SU-DHL-6 (cell line): ENCODE data around the gene CIRBP.
A peak's percentile ranks its signal among the peaks of the same experiment; 100 is the strongest.

ENCODE experiments used
- H2AFZ ChIP-seq: fragments of 200-600 bp; sonication (generic); 2 replicates; pipeline ENCODE4 v1.6.1; 2014; ENCODE audit warnings: low read depth, mild to moderate bottlenecking, moderate library complexity, mixed read lengths, antibody characterized with exemption, low read length; ENCODE audit not compliant: severe bottlenecking
- H3F3A ChIP-seq: fragments of 200-600 bp; shearing (Covaris generic); 2 replicates; pipeline ENCODE4 v1.6.0; 2016; ENCODE audit warnings: antibody characterized with exemption, mild to moderate bottlenecking; ENCODE audit not compliant: insufficient read depth
- H3K27ac ChIP-seq: fragments of 200-600 bp; sonication (generic); 2 replicates; pipeline ENCODE4 v1.5.1; 2016; ENCODE audit warnings: low read depth, mild to moderate bottlenecking, low read length, moderate library complexity, mixed read lengths
- H3K27me3 ChIP-seq: fragments of 200-600 bp; sonication (generic), shearing (Covaris generic); 2 replicates; pipeline ENCODE4 v1.6.0; 2014; ENCODE audit warnings: mild to moderate bottlenecking, low read length
- H3K36me3 ChIP-seq: fragments of 200-600 bp; sonication (generic); 2 replicates; pipeline ENCODE4 v1.6.1; 2014; ENCODE audit warnings: mild to moderate bottlenecking, low read length, mixed read lengths
- H3K4me2 ChIP-seq: fragments of 300-600, 200-600 bp; shearing (Covaris generic), sonication (generic); 2 replicates; pipeline ENCODE4 v1.6.0; 2014; ENCODE audit warnings: low read length, low read depth, mild to moderate bottlenecking; ENCODE audit not compliant: poor library complexity, severe bottlenecking
- H3K4me3 ChIP-seq: fragments of 200-600 bp; sonication (generic); 2 replicates; pipeline ENCODE4 v1.5.1; 2014; ENCODE audit warnings: antibody characterized with exemption, low read length, mild to moderate bottlenecking, mixed read lengths; ENCODE audit not compliant: insufficient read depth, poor library complexity, severe bottlenecking
- H3K79me2 ChIP-seq: fragments of 200-600 bp; sonication (generic); 2 replicates; pipeline ENCODE4 v1.6.1; 2014; ENCODE audit warnings: mild to moderate bottlenecking, low read length, moderate library complexity; ENCODE audit not compliant: insufficient read depth
- H3K9ac ChIP-seq: fragments of 200-600 bp; sonication (generic); 2 replicates; pipeline ENCODE4 v1.7.0; 2014; ENCODE audit warnings: mild to moderate bottlenecking, low read length
- H3K9me2 ChIP-seq: fragments of 200-600 bp; sonication (generic); replicated peaks from 2 replicates; pipeline ENCODE4 v1.6.1; 2014; ENCODE audit warnings: low read length; ENCODE audit not compliant: insufficient read depth
- H3K9me3 ChIP-seq: fragments of 200-600 bp; sonication (generic); 2 replicates; pipeline ENCODE4 v1.6.1; 2014; ENCODE audit warnings: low read length, mixed read lengths; ENCODE audit not compliant: insufficient read depth
- H4K20me1 ChIP-seq: fragments of 200-600 bp; sonication (generic); 2 replicates; pipeline ENCODE4 v1.6.1; 2014; ENCODE audit warnings: low read depth, mild to moderate bottlenecking, antibody characterized with exemption, low read length, moderate library complexity, mixed read lengths
- CTCF ChIP-seq: fragments of 200-600 bp; sonication (generic); IDR thresholded peaks from one replicate; pipeline ENCODE4 v1.5.1; 2017; ENCODE audit warnings: antibody characterized with exemption, mild to moderate bottlenecking, low read length, moderate library complexity; ENCODE audit not compliant: insufficient read depth, poor library complexity, severe bottlenecking
- EZH2phosphoT487 ChIP-seq: fragments of 200-600 bp; sonication (generic), shearing (Covaris generic); conservative IDR thresholded peaks from 2 replicates; pipeline ENCODE4 v1.6.1; 2018; ENCODE audit warnings: mild to moderate bottlenecking, antibody characterized with exemption, low read length, moderate library complexity, mixed read lengths

Gene CIRBP

GRCh38 chr19:1270213-1270853, 1.2 kb downstream of the CIRBP start:
- Histone ChIP-seq H3K27me3 (no peaks in the 10 kb centered on the region), H2AFZ (no peak overlapping the region), H3K9me3 (no peaks in the 10 kb centered on the region), H3K79me2 (peaks cover 30% of the 10 kb centered on the region), H3K27ac (peak overlapping the region; percentile 85), H3K9me2 (no peaks in the 10 kb centered on the region), H3K4me2 (peak overlapping the region; percentile 77), H3K9ac (peak overlapping the region; percentile 89), H3K36me3 (peaks cover 6% of the 10 kb centered on the region), H3K4me3 (peak overlapping the region; percentile 95), H4K20me1 (no peaks in the 10 kb centered on the region; the same call in 1 of the 2 replicates), H3F3A (peaks cover 52% of the 10 kb centered on the region)
- TF ChIP-seq CTCF (no peak), EZH2phosphoT487 (no peak)

GRCh38 chr19:1270854-1271527, 1.9 kb downstream of the CIRBP start:
- peaks cover 31% of the 10 kb centered on the region for H3K79me2 ChIP-seq
- H4K20me1 ChIP-seq = no peaks in the 10 kb centered on the region; the same call in 1 of the 2 replicates
- H3K27ac ChIP-seq = peak overlapping the region; percentile 85
- no peaks in the 10 kb centered on the region for H3K9me2 ChIP-seq
- H2AFZ ChIP-seq = no peak overlapping the region
- peak overlapping the region; percentile 89 for H3K9ac ChIP-seq
- H3K4me3 ChIP-seq = peak overlapping the region; percentile 95
- H3K36me3 ChIP-seq = peaks cover 6% of the 10 kb centered on the region
- H3K27me3 ChIP-seq = no peaks in the 10 kb centered on the region
- TF ChIP-seq CTCF (no peak), EZH2phosphoT487 (no peak)
- H3K9me3 ChIP-seq = no peaks in the 10 kb centered on the region
- peak overlapping the region; percentile 77 for H3K4me2 ChIP-seq
- H3F3A ChIP-seq = peaks cover 47% of the 10 kb centered on the region

DNA sequence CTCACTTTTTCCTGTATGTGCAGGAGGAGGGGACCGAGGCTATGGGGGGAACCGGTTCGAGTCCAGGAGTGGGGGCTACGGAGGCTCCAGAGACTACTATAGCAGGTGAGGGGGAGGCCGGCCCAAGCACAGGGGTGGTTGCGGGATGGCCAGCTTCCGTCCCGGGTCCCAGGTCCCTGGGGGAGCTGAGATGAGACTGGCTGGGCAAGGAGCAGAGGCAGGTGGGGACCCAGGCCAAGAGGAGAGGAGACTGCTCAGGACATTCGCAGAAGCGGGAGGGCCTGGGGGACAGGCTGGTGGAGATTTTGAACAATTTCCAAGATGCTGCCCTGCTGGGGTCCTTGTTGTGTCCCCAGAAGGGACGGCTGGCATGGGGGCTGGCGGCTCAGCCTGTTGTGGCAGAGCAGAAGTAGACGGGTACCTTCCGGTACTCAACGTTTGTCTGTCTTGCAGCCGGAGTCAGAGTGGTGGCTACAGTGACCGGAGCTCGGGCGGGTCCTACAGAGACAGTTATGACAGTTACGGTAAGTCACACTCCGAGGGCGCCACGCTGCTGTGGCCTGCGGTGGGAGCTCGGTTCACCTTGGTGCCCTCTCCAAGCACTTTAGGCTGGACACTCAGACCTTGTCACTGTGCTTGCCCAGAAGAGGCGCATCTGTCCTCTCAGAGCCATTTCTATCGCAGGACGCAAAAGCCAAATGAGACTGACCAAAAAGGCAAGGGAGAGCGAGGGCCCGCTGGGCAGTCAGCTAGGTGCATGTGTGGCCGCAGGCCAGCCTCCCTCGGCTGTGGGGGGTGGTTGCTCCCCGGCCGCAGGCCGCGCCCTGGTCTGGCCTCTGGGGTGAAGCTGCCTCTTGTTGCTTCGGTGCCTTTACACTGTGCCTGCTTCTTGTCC, 2.6 kb downstream of the CIRBP start:
- Histone ChIP-seq H2AFZ (no peak overlapping the region), H3K79me2 (peaks cover 35% of the 10 kb centered on the region), H3K36me3 (peaks cover 6% of the 10 kb centered on the region), H3K9me2 (no peaks in the 10 kb centered on the region), H3K27ac (no peak overlapping the region), H3K4me2 (peak overlapping the region; percentile 77), H3K9me3 (no peaks in the 10 kb centered on the region), H3K4me3 (no peak overlapping the region), H4K20me1 (no peaks in the 10 kb centered on the region; the same call in 1 of the 2 replicates), H3K27me3 (no peaks in the 10 kb centered on the region), H3K9ac (peak overlapping the region; percentile 89), H3F3A (peaks cover 53% of the 10 kb centered on the region)
- no peak for TF ChIP-seq EZH2phosphoT487
